ENCODE data around the gene TIMM22. TPM values are rescaled to one million over a fixed set of nuclear protein-coding genes. Genes with fewer than 3 reads are reported as not detected.

The TIMM22 gene
- total RNA-seq (2013), result 8.0 TPM
- polyA plus RNA-seq, result 10 to 100 TPM in 2 of 3 donors, 1 to 10 TPM in 1; 3.2 to 13.6 (median 13.1) TPM
- 3.3 and 5.5 TPM in 2 replicates for polyA minus RNA-seq
- total RNA-seq, result 2.5 to 8.2 (median 3.4) reads per million in 11 experiments

GRCh38 chr17:996554-997344 is at the start of gene TIMM22:
TSS of gene TIMM22 (plus strand) at chr17:997129. CDS start at chr17:997143, 14 bp downstream.
- H3K36me3 Mint-ChIP-seq, result peaks cover 21 to 23% of the 10 kb centered on the region in 2 donors
- 0% methylated on average over 60 of the region's 71 CpGs for WGBS (ENCODE audit: insufficient coverage)
- peak; percentile 82 for TF ChIP-seq CTCF (IDR thresholded peaks at IDR 0.05)

GRCh38 chr17:948284-948852 is 48.6 kb upstream of the TIMM22 start:
- H3K27me3 Mint-ChIP-seq (ENCODE audit: low read depth in 3 of 3), result peaks cover 21 to 28% (median 27%) of the 10 kb centered on the region in 3 donors
- no peak for TF ChIP-seq CTCF (IDR thresholded peaks at IDR 0.05)
- no peak for DNase-seq
- intact Hi-C loops (cut with micrococcal nuclease), result no loop called here
- Histone ChIP-seq H3K9me3 (replicated peaks in 1 of 2; ENCODE audit: control insufficient read depth in 1 of 2, insufficient read depth in 1 of 2, low read length in 2 of 2) (peaks cover 0 to 6% of the 10 kb centered on the region in 2 donors), H3K27ac (ENCODE audit: low read depth in 1 of 2, low read length in 2 of 2) (no peak overlapping the region), H2AFZ (ENCODE audit: insufficient read depth, low read depth, low read length, poor library complexity, severe bottlenecking) (no peak overlapping the region), H3K4me3 (replicated peaks in 1 of 3; ENCODE audit: low read depth in 2 of 3, low read length in 3 of 3) (no peak overlapping the region), H3K36me3 (replicated peaks in 1 of 2; ENCODE audit: control insufficient read depth in 1 of 2, insufficient read depth in 2 of 2, low read length in 2 of 2) (no peaks in the 10 kb centered on the region), H3K9ac (ENCODE audit: insufficient read depth, low read length, poor library complexity, severe bottlenecking) (no peak overlapping the region), H4K20me1 (ENCODE audit: insufficient read depth, low read length) (no peaks in the 10 kb centered on the region), H3K4me1 (ENCODE audit: control insufficient read depth in 1 of 2, insufficient read depth in 2 of 2, low read length in 2 of 2) (no peaks in the 10 kb centered on the region), H3K27me3 (ENCODE audit: control insufficient read depth in 2 of 2, insufficient read depth in 2 of 2, low read length in 2 of 2) (peaks cover 2 to 17% of the 10 kb centered on the region in 2 donors), H3K79me2 (ENCODE audit: insufficient read depth, low read length) (no peaks in the 10 kb centered on the region), H3K4me2 (replicated peaks; ENCODE audit: extremely low read depth, low read length, poor library complexity, severe bottlenecking) (no peak overlapping the region)
- WGBS (ENCODE audit: insufficient coverage), result 97% methylated on average over 19 of the region's 25 CpGs
- H3K27ac Mint-ChIP-seq, result no peak overlapping the region
- no peak overlapping the region for H3K4me3 Mint-ChIP-seq
- H3K4me1 Mint-ChIP-seq, result peaks cover 6% of the 10 kb centered on the region
- H3K36me3 Mint-ChIP-seq, result no peaks in the 10 kb centered on the region
- peaks cover 0 to 3% (median 0%) of the 10 kb centered on the region in 7 donors for H3K9me3 Mint-ChIP-seq

More at GRCh38 chr17:996554-997344, at the start of gene TIMM22:
- no peaks in the 10 kb centered on the region for H3K27me3 ChIP-seq (ENCODE audit: control insufficient read depth in 2 of 2, insufficient read depth in 2 of 2, low read length in 2 of 2)
- H3K79me2 ChIP-seq (ENCODE audit: insufficient read depth, low read length), result peaks cover 21% of the 10 kb centered on the region
- H3K27ac ChIP-seq (ENCODE audit: low read depth in 1 of 2, low read length in 2 of 2), result peak within 1 kb of the TSS; percentile 58 to 91
- peaks cover 30 to 31% of the 10 kb centered on the region in 2 donors for H3K9me3 ChIP-seq (replicated peaks in 1 of 2; ENCODE audit: control insufficient read depth in 1 of 2, insufficient read depth in 1 of 2, low read length in 2 of 2)
- intact Hi-C loops (cut with micrococcal nuclease), result loop anchor here (1.0 to 5.0 kb wide), 4 partner anchors 119 to 214 kb away; partner anchors contain the start of genes GLOD4 (in 2 of the 2) and MRM3 (in 2 of the 2)
- DNase-seq, result peak; percentile 95
- H3K4me3 Mint-ChIP-seq, result peak within 1 kb of the TSS; percentile 95 to 97
- peaks cover 22 to 40% (median 36%) of the 10 kb centered on the region in 7 donors for H3K9me3 Mint-ChIP-seq
- H3K9ac ChIP-seq (ENCODE audit: insufficient read depth, low read length, poor library complexity, severe bottlenecking), result peak within 1 kb of the TSS; percentile 94
- H3K27me3 Mint-ChIP-seq (ENCODE audit: low read depth in 3 of 3), result peaks cover 1 to 2% (median 2%) of the 10 kb centered on the region in 3 donors
- peak within 1 kb of the TSS; percentile 99 for H3K4me2 ChIP-seq (replicated peaks; ENCODE audit: extremely low read depth, low read length, poor library complexity, severe bottlenecking)
- peak within 1 kb of the TSS; percentile 70 to 98 (median 98) for H3K4me3 ChIP-seq (replicated peaks in 1 of 3; ENCODE audit: low read depth in 2 of 3, low read length in 3 of 3)
- peaks cover 12% of the 10 kb centered on the region for H3K4me1 Mint-ChIP-seq
- H3K4me1 ChIP-seq (ENCODE audit: control insufficient read depth in 1 of 2, insufficient read depth in 2 of 2, low read length in 2 of 2), result peaks cover 11 to 16% of the 10 kb centered on the region in 2 donors
- H2AFZ ChIP-seq (ENCODE audit: insufficient read depth, low read depth, low read length, poor library complexity, severe bottlenecking), result peak within 1 kb of the TSS; percentile 99
- H3K27ac Mint-ChIP-seq, result peak within 1 kb of the TSS; percentile 93 to 99 (median 98)
- peaks cover 17 to 21% of the 10 kb centered on the region in 2 donors for H3K36me3 ChIP-seq (replicated peaks in 1 of 2; ENCODE audit: control insufficient read depth in 1 of 2, insufficient read depth in 2 of 2, low read length in 2 of 2)
- peaks cover 37% of the 10 kb centered on the region for H4K20me1 ChIP-seq (ENCODE audit: insufficient read depth, low read length)
